PC-9 (cell line): Measurements from ENCODE around the gene TNNI3K. TPM values are rescaled to one million over a fixed set of nuclear protein-coding genes. Genes with fewer than 3 reads are reported as not detected.

Source experiments
- BruUV-seq: library from RNA; stranded (reverse); fragments of 400-500 nt; replicated peaks from 2 replicates; lab custom pipeline; 2021; lab: Mats Ljungman, UMichigan
- CTCF ChIA-PET: fragments of 300-600 bp; sonication (Branson Sonifier 250); formaldehyde crosslinking; loops from one replicate; lab custom pipeline; 2022; ENCODE audit warnings: antibody characterized with exemption; lab: Charles Lee
- POLR2A ChIA-PET: fragments of 300-600 bp; sonication (Branson Sonifier 250); formaldehyde crosslinking; loops from one replicate; lab custom pipeline; 2022; ENCODE audit warnings: antibody characterized with exemption; ENCODE audit not compliant: unreplicated experiment; lab: Charles Lee
- DNase-seq, 2 experiments: peaks; one replicate each; pipeline versions ENCODE4 v3.0.0 to v3.0.0-alpha.2; 2015 to 2022; ENCODE audit warnings: mixed read lengths in 1 of 2
- H2AFZ ChIP-seq: fragments of 200-600 bp; sonication (generic); 2 replicates; pipeline ENCODE4 v1.8.1; 2017; ENCODE audit warnings: antibody characterized with exemption
- H3F3A ChIP-seq: fragments of 200-600 bp; sonication (generic); 2 replicates; pipeline ENCODE4 v1.8.1; 2017; ENCODE audit warnings: antibody characterized with exemption, mild to moderate bottlenecking, low read depth; ENCODE audit not compliant: insufficient read depth
- H3K27ac ChIP-seq: fragments of 200-600 bp; sonication (generic); 2 replicates; pipeline ENCODE4 v1.6.1; 2016; ENCODE audit warnings: mixed run types
- H3K27me3 ChIP-seq: fragments of 200-600 bp; sonication (generic); 2 replicates; pipeline ENCODE4 v1.6.1; 2016; ENCODE audit warnings: low read depth, mixed run types; ENCODE audit not compliant: insufficient read depth
- H3K36me3 ChIP-seq: fragments of 200-600 bp; sonication (generic); 2 replicates; pipeline ENCODE4 v1.6.1; 2016; ENCODE audit warnings: low read depth, mixed run types
- H3K4me1 ChIP-seq: fragments of 200-600 bp; sonication (generic); replicated peaks from 2 replicates; pipeline ENCODE4 v1.6.1; 2016; ENCODE audit warnings: mixed run types; ENCODE audit not compliant: insufficient read depth
- H3K4me2 ChIP-seq: fragments of 200-600 bp; sonication (generic); 2 replicates; pipeline ENCODE4 v1.6.1; 2017; ENCODE audit warnings: mixed run types
- H3K4me3 ChIP-seq: fragments of 200-600 bp; sonication (generic); 2 replicates; pipeline ENCODE4 v1.6.1; 2016; ENCODE audit warnings: mixed run types
- H3K79me2 ChIP-seq: fragments of 200-600 bp; sonication (generic); 2 replicates; pipeline ENCODE4 v1.6.1; 2017; ENCODE audit warnings: low read depth, mixed run types
- H3K9me2 ChIP-seq: fragments of 200-600 bp; sonication (generic); 2 replicates; pipeline ENCODE4 v1.8.1; 2017; ENCODE audit warnings: mild to moderate bottlenecking; ENCODE audit not compliant: insufficient read depth
- H3K9me3 ChIP-seq: fragments of 200-600 bp; sonication (generic); 2 replicates; pipeline ENCODE4 v1.8.1; 2016; ENCODE audit warnings: low read depth; ENCODE audit not compliant: insufficient read depth
- H4K20me1 ChIP-seq: fragments of 200-600 bp; sonication (generic); 2 replicates; pipeline ENCODE4 v1.8.1; 2017; ENCODE audit not compliant: insufficient read depth
- EZH2 ChIP-seq: fragments of 200-600 bp; sonication (generic); IDR thresholded peaks from 2 replicates; pipeline ENCODE4 v1.8.0; 2017; ENCODE audit warnings: antibody characterized with exemption, low read depth
- intact Hi-C: fragments of 100-400 bp; cut with micrococcal nuclease; formaldehyde crosslinking; loops from one replicate; pipeline ENCODE4 v1.10.0; 2022; ENCODE audit not compliant: unreplicated experiment
- total RNA-seq: library from RNA; stranded (reverse); gene quantifications from 2 replicates; pipeline ENCODE4 v1.2.3, GENCODE V29; 2021
- TF ChIP-seq, protein P1 (sequence below): fragments of 200-600 bp; sonication (generic); conservative IDR thresholded peaks from 2 replicates; pipeline ENCODE4 v1.6.1; 2017; ENCODE audit warnings: mixed run types, antibody characterized with exemption, mild to moderate bottlenecking, moderate library complexity

Gene TNNI3K
- total RNA-seq, 1 experiment from 2014 or later, result 1.4 TPM

DNA sequence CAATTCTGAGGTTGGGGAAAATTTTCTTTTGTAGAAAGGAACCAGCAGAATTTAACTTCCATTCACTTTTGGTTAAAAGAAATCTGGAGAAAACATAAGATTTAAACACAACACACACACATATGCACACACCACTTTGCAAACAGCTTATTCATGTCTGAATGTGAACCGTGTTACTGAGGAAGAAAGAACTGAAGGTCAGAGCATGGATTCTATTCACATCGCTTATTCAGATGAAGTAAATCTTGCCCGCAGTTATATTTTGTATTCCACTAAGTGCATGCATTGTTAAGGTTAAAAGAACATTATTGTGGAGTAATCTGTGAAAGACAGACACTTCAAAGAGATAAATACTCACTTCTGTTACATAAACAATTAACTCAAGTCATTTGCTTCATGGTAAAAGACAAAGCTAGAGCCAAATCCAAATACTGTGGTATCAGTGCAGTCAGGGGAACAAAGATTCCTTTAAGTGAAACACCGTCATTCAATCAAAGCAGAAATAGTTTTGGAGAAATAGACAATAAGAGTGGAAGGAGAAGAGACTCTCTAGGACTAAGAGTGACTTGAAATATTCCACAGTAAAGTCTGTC, 195.3 kb downstream of the TNNI3K start:
- intact Hi-C loops, result no loop called here
- DNase-seq, result no peak
- Histone ChIP-seq H3K9me2 (no peaks in the 10 kb centered on the region), H3K27me3 (no peaks in the 10 kb centered on the region), H3K79me2 (no peaks in the 10 kb centered on the region), H4K20me1 (no peaks in the 10 kb centered on the region), H3K36me3 (no peaks in the 10 kb centered on the region), H3K4me3 (no peak overlapping the region), H3F3A (no peaks in the 10 kb centered on the region), H3K27ac (no peak overlapping the region), H3K4me1 (no peaks in the 10 kb centered on the region), H3K4me2 (no peak overlapping the region), H2AFZ (no peak overlapping the region), H3K9me3 (no peaks in the 10 kb centered on the region)
- no TSS peak for BruUV-seq
- POLR2A ChIA-PET, result no interaction called here
- TF ChIP-seq, protein P1, sequence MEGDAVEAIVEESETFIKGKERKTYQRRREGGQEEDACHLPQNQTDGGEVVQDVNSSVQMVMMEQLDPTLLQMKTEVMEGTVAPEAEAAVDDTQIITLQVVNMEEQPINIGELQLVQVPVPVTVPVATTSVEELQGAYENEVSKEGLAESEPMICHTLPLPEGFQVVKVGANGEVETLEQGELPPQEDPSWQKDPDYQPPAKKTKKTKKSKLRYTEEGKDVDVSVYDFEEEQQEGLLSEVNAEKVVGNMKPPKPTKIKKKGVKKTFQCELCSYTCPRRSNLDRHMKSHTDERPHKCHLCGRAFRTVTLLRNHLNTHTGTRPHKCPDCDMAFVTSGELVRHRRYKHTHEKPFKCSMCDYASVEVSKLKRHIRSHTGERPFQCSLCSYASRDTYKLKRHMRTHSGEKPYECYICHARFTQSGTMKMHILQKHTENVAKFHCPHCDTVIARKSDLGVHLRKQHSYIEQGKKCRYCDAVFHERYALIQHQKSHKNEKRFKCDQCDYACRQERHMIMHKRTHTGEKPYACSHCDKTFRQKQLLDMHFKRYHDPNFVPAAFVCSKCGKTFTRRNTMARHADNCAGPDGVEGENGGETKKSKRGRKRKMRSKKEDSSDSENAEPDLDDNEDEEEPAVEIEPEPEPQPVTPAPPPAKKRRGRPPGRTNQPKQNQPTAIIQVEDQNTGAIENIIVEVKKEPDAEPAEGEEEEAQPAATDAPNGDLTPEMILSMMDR, result no peak
- TF ChIP-seq EZH2, result no peak
- CTCF ChIA-PET, result no interaction called here

DNA sequence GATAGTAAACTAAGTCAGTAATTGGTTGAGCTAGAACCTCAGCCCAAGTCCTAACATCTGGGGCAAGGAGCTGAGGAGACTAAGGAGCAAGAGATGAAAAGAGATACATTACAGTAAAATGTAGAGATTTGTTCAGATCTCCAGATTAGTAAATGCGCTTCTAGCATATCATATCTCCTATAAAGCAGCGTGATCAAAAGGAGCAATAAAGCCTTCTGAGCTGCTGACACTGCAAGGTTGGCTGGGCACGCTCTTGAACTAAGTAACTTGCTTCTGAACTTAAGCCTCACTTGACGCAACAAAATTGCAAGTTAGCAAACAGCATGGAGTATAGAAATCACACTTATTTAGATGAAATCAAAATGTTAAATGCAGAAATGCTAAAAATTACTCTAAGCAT, 196.3 kb downstream of the TNNI3K start:
- Histone ChIP-seq H3K9me3 (no peaks in the 10 kb centered on the region), H3K36me3 (no peaks in the 10 kb centered on the region), H3K4me2 (no peak overlapping the region), H3K27me3 (no peaks in the 10 kb centered on the region), H4K20me1 (no peaks in the 10 kb centered on the region), H3F3A (no peaks in the 10 kb centered on the region), H3K4me3 (no peak overlapping the region), H3K4me1 (no peaks in the 10 kb centered on the region), H3K79me2 (no peaks in the 10 kb centered on the region), H3K27ac (no peak overlapping the region), H2AFZ (no peak overlapping the region), H3K9me2 (no peaks in the 10 kb centered on the region)
- intact Hi-C loops, result no loop called here
- ChIA-PET POLR2A (no interaction called here), CTCF (no interaction called here)
- BruUV-seq, result no TSS peak
- DNase-seq, result no peak
- TF ChIP-seq, protein P1, result no peak
- TF ChIP-seq EZH2, result no peak

DNA sequence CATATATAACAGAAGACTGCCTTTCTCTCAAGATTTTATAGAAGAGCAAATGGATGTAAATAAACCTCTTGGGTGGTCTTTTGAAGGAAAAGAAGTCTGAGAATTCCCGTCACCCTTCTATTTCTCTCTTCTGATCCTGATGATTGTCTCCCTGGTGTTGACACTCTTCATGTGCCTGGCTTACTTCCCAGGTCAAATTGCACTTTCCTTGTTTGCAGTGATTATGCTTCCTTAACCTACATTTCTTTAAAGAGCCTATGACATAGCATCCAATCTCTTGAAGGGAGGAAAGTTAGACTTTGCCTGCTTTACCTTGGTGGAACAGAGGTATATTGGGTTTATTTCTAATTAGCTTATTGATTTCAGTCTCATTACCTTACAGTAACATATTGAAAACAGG, 197.1 kb downstream of the TNNI3K start:
- intact Hi-C loops, result no loop called here
- H3K4me1 ChIP-seq, result no peaks in the 10 kb centered on the region
- H3K4me3 ChIP-seq, result no peak overlapping the region
- POLR2A ChIA-PET, result no interaction called here
- BruUV-seq, result no TSS peak
- H4K20me1 ChIP-seq, result no peaks in the 10 kb centered on the region
- no peaks in the 10 kb centered on the region for H3K9me2 ChIP-seq
- no peak for DNase-seq
- H3K27me3 ChIP-seq, result no peaks in the 10 kb centered on the region
- no peaks in the 10 kb centered on the region for H3K9me3 ChIP-seq
- no peak overlapping the region for H3K27ac ChIP-seq
- CTCF ChIA-PET, result no interaction called here
- no peak for TF ChIP-seq EZH2
- TF ChIP-seq, protein P1, result no peak
- H3K36me3 ChIP-seq, result no peaks in the 10 kb centered on the region
- no peaks in the 10 kb centered on the region for H3F3A ChIP-seq
- H3K4me2 ChIP-seq, result no peak overlapping the region
- H3K79me2 ChIP-seq, result no peaks in the 10 kb centered on the region
- no peak overlapping the region for H2AFZ ChIP-seq
